Upper lobe of left lung (tissue), 4 donors: ENCODE measurements around the gene SUCLG1.

Source experiments
- POLR2AphosphoS5 ChIP-seq, 2 donors: sonication (generic); formaldehyde crosslinking; IDR thresholded peaks; one replicate each; pipeline ENCODE4 v1.5.1; 2017; ENCODE audit warnings: antibody characterized with exemption in 2 of 2
- TF ChIP-seq, protein P1 (sequence below), 6 experiments: fragments of 450-650 bp in 4 of 6; fragments of 200-600 bp in 2 of 6; sonication (generic) in 2 of 6; IDR thresholded peaks; one replicate each; pipeline ENCODE4 v1.5.1; 2016 to 2019; ENCODE audit warnings: antibody characterized with exemption in 6 of 6

DNA sequence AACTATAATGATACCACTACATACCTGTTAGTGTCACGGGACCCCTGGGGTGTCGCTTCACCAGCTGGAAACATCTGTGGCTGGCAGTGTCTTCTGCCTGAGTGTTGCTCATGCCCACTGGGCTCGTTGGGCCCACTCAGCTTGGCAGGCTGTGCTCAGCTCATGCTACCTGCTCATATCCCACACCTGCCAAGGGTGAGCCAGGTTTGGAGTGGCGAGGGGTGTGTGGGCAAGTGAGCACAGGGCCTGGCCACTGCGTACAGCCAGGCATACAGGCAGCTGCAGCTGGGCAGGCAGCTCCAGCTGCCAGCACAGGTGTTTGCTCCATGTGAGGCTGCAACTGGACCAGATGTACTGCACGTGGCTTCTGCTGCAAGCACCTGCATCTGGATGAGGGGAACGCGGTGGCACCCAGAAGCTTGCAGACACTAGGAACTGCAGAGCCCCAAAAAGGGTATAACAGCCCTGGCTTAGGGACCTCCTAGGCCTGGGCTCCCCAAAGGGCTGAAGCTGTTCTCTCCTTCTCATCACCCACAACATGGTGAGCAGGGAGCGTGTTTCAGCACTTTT is 70.1 kb downstream of the SUCLG1 start:
- TF ChIP-seq, protein P1, sequence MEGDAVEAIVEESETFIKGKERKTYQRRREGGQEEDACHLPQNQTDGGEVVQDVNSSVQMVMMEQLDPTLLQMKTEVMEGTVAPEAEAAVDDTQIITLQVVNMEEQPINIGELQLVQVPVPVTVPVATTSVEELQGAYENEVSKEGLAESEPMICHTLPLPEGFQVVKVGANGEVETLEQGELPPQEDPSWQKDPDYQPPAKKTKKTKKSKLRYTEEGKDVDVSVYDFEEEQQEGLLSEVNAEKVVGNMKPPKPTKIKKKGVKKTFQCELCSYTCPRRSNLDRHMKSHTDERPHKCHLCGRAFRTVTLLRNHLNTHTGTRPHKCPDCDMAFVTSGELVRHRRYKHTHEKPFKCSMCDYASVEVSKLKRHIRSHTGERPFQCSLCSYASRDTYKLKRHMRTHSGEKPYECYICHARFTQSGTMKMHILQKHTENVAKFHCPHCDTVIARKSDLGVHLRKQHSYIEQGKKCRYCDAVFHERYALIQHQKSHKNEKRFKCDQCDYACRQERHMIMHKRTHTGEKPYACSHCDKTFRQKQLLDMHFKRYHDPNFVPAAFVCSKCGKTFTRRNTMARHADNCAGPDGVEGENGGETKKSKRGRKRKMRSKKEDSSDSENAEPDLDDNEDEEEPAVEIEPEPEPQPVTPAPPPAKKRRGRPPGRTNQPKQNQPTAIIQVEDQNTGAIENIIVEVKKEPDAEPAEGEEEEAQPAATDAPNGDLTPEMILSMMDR (IDR thresholded peaks at IDR 0.05): no peak
- no peak for TF ChIP-seq POLR2AphosphoS5 (IDR thresholded peaks at IDR 0.05)
